Breast epithelium (tissue), 4 donors: ENCODE results near the gene TBX2. TPM values are rescaled to one million over a fixed set of nuclear protein-coding genes. Genes with fewer than 3 reads are reported as not detected.

Source experiments
- DNase-seq, 2 donors: peaks; one replicate each; pipeline ENCODE4 v3.0.0-alpha.2; 2019; ENCODE audit warnings: low spot score in 2 of 2
- H3K27ac ChIP-seq, 2 donors: fragments of 200-600 bp; sonication (generic) in 1 of 2; one replicate each; pipeline ENCODE4 v1.5.1; 2016 to 2019; ENCODE audit warnings: mild to moderate bottlenecking in 1 of 2
- H3K27me3 ChIP-seq, 2 donors: fragments of 200-600 bp; sonication (generic) in 1 of 2; one replicate each; pipeline versions ENCODE4 v1.5.1 to v1.6.0; 2017 to 2019; ENCODE audit warnings: control low read depth in 1 of 2, mild to moderate bottlenecking in 1 of 2
- H3K36me3 ChIP-seq: fragments of 200-600 bp; one replicate; pipeline ENCODE4 v1.5.1; 2019
- H3K4me1 ChIP-seq, 2 donors: fragments of 200-600 bp; sonication (generic); one replicate each; pipeline ENCODE4 v1.5.1; 2016 to 2019; ENCODE audit warnings: control low read depth in 1 of 2
- H3K4me3 ChIP-seq, 3 donors: fragments of 200-600 bp; sonication (generic); 1 replicate in 2 of 3; 2 replicates in 1 of 3; pipeline ENCODE4 v1.5.1; 2016 to 2019; ENCODE audit warnings: mild to moderate bottlenecking in 3 of 3, moderate library complexity in 2 of 3
- H3K9me3 ChIP-seq, 2 donors: fragments of 200-600 bp; sonication (generic) in 1 of 2; one replicate each; pipeline ENCODE4 v1.5.1; 2016 to 2019; ENCODE audit warnings: control low read depth in 1 of 2
- CTCF ChIP-seq, 3 donors: fragments of 450-650 bp; IDR thresholded peaks; one replicate each; pipeline ENCODE4 v1.5.1; 2016 to 2017; ENCODE audit warnings: antibody characterized with exemption in 3 of 3, mild to moderate bottlenecking in 3 of 3, moderate library complexity in 3 of 3
- POLR2A ChIP-seq: fragments of 450-650 bp; IDR thresholded peaks from one replicate; pipeline ENCODE4 v1.6.1; 2016; ENCODE audit warnings: antibody characterized with exemption, mild to moderate bottlenecking, moderate library complexity
- POLR2AphosphoS5 ChIP-seq, 3 donors: sonication (generic); formaldehyde crosslinking; IDR thresholded peaks; one replicate each; pipeline ENCODE4 v1.6.1; 2017; ENCODE audit warnings: antibody characterized with exemption in 3 of 3
- intact Hi-C: fragments of 100-400 bp; cut with DNase I; formaldehyde crosslinking; loops from one replicate; pipeline ENCODE4 v1.15.1; 2023; ENCODE audit warnings: low total_unique reads
- total RNA-seq, 3 donors: library from RNA; depleted of rRNA; stranded (reverse); fragments of >200 nt; gene quantifications; one replicate each; pipeline ENCODE4 v1.1.0, GENCODE V29; 2016

Gene TBX2
- total RNA-seq, 3 donors from 2014 or later: 4.8 to 8.5 (median 5.7) TPM

GRCh38 chr17:61362396-61362795 is 37.2 kb upstream of the TBX2 start:
- Histone ChIP-seq H3K36me3 (no peaks in the 10 kb centered on the region), H3K9me3 (no peaks in the 10 kb centered on the region), H3K4me1 (no peaks in the 10 kb centered on the region), H3K27ac (no peak overlapping the region), H3K27me3 (no peaks in the 10 kb centered on the region), H3K4me3 (no peak overlapping the region)
- DNase-seq: no peak
- TF ChIP-seq CTCF (IDR thresholded peaks at IDR 0.05) (no peak), POLR2A (no peak), POLR2AphosphoS5 (IDR thresholded peaks at IDR 0.05) (no peak)
- intact Hi-C loops: no loop called here

- Histone ChIP-seq H3K27ac (no peak overlapping the region), H3K4me1 (no peaks in the 10 kb centered on the region), H3K36me3 (no peaks in the 10 kb centered on the region), H3K9me3 (no peaks in the 10 kb centered on the region), H3K4me3 (no peak overlapping the region), H3K27me3 (no peaks in the 10 kb centered on the region)
- intact Hi-C loops: no loop called here
- no peak for DNase-seq
- TF ChIP-seq CTCF (IDR thresholded peaks at IDR 0.05) (no peak), POLR2AphosphoS5 (IDR thresholded peaks at IDR 0.05) (no peak), POLR2A (no peak)
Measured at GRCh38 chr17:61362852-61363600, 36.6 kb upstream of the TBX2 start.

- intact Hi-C loops: no loop called here
- Histone ChIP-seq H3K27ac (no peak overlapping the region), H3K4me1 (no peaks in the 10 kb centered on the region), H3K36me3 (no peaks in the 10 kb centered on the region), H3K9me3 (no peaks in the 10 kb centered on the region), H3K4me3 (no peak overlapping the region), H3K27me3 (no peaks in the 10 kb centered on the region)
- no peak for TF ChIP-seq CTCF (IDR thresholded peaks at IDR 0.05)
- no peak for TF ChIP-seq POLR2A
- TF ChIP-seq POLR2AphosphoS5 (IDR thresholded peaks at IDR 0.05): no peak
- no peak for DNase-seq
Measured at GRCh38 chr17:61363601-61364462, 35.8 kb upstream of the TBX2 start.

- TF ChIP-seq POLR2A (no peak), CTCF (IDR thresholded peaks at IDR 0.05) (no peak), POLR2AphosphoS5 (IDR thresholded peaks at IDR 0.05) (no peak)
- Histone ChIP-seq H3K27me3 (no peaks in the 10 kb centered on the region), H3K27ac (no peak overlapping the region), H3K4me3 (no peak overlapping the region), H3K36me3 (no peaks in the 10 kb centered on the region), H3K9me3 (no peaks in the 10 kb centered on the region), H3K4me1 (no peaks in the 10 kb centered on the region)
- DNase-seq: no peak
- intact Hi-C loops: no loop called here
Measured at GRCh38 chr17:61364463-61364846, 35.2 kb upstream of the TBX2 start.

GRCh38 chr17:61366076-61366714 is 33.4 kb upstream of the TBX2 start:
- H3K36me3 ChIP-seq: no peaks in the 10 kb centered on the region
- TF ChIP-seq CTCF (IDR thresholded peaks at IDR 0.05) (no peak), POLR2AphosphoS5 (IDR thresholded peaks at IDR 0.05) (no peak), POLR2A (no peak)
- H3K27me3 ChIP-seq: no peaks in the 10 kb centered on the region
- no peak overlapping the region for H3K4me3 ChIP-seq
- no peak overlapping the region for H3K27ac ChIP-seq
- no peaks in the 10 kb centered on the region for H3K9me3 ChIP-seq
- no peak for DNase-seq
- no peaks in the 10 kb centered on the region for H3K4me1 ChIP-seq
- intact Hi-C loops: no loop called here
